Dedifferentiated amniotic fluid mesenchymal stem cell (primary cell): ENCODE results near the gene SPIN2B.
"Not testable (repeated sequence)": the region's sequence is repeated elsewhere in the genome, so short reads cannot be mapped to it uniquely, and the experiment has no call there.

Experiments used
- DNase-seq: peaks from one replicate; pipeline ENCODE4 v3.0.0-alpha.2; 2016; ENCODE audit errors: extremely low spot score

Gene SPIN2B

DNA sequence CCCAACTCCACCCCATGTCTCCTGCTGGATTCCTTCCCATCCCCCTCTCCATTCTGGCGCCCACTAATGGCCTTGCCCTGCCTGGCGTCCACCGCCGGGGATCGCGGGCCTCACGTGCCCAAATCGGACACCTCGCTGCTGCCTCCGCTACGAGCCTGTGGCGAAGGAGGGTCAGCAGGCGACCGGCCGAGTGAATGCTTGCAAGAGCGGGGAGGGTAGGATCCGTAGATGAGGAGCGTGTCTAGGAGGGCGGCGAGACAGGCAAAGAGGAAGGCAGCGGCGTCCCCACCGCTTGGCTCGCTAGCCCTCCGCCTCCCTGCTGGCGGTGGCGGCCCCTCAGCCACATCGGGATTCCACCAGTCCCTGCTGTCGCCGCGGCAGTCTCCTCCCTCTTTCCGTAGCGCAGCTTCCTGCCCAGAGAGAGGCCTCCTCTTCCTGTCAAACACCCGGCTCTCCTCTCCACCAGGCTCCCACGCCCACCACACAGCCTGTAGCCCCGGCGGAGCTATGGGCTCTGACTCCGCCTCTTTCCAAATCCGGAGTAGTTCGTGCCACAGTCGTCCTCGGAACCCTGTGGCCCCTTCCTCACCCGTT lies at the start of gene SPIN2B:
SPIN2B (minus strand) TSS at position 387 of the 594 bp plus-strand sequence.
- peak; percentile 58 for DNase-seq

DNA sequence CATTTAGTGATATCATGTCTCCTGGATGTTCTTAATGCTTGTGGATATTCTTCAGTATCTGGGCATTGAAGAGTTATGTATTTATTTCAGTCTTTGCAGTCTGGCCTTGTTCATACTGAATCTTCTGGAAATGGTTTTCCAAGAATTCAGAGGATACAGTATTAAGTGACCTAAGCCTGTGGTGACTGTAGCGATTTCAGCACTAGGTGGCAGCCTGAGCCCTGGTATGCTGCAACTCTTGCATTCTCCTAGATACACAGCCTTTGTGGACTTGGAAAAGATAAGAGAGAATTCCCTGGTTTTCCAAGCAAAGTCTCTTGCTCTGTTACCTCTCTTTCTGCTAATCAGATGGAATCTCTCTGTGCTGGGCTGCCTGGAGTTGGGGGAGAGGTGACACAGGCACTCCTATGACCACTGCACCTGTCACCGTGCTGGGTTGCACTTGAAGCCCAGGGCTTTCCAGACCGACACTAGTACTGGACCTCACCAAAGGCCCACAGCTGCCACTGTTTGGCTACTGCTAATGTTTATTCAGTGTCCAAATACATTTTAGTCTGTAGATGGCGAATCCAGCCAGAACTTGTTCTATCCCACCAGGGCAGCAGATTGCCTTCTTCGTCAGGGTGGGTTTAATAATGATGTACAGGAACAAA lies 35.2 kb upstream of the SPIN2B start:
- DNase-seq: peak; percentile 20

DNA sequence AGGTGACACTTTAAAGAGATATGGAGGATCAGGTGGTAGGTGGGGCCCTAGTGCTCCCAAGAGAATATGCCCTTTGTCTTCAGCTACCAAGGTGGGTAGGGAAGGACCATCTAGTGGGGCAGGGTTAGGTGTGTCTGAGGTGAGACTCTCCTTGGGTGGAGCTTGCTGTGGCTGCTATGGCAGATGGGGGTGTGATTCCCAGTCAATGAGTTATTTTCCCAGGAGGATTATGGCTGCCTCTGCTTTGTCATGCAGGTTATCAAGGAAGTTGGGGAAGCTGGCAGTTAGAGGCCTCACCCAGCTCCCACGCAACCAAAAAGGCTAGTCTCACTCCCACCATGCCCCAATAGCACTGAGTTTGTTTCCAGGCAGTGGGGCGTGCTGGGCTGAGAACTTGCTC lies 33.8 kb upstream of the SPIN2B start:
- DNase-seq: no peak

DNA sequence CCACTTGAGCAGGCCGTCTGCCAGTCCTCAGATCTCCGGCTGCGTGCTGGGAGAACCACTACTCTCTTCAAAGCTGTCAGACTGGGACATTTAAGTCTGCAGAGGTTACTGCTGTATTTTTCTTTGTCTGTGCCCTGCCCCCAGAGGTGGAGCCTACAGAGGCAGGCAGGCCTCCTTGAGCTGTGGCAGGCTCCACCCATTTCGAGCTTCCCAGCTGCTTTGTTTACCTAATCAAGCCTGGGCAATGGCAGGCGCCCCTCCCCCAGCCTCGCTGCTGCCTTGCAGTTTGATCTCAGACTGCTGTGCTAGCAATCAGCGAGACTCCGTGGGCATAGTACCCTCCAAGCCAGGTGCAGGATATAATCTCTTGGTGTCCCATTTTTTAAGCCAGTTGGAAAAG lies 30.9 kb upstream of the SPIN2B start:
- DNase-seq: not testable (repeated sequence)

DNA sequence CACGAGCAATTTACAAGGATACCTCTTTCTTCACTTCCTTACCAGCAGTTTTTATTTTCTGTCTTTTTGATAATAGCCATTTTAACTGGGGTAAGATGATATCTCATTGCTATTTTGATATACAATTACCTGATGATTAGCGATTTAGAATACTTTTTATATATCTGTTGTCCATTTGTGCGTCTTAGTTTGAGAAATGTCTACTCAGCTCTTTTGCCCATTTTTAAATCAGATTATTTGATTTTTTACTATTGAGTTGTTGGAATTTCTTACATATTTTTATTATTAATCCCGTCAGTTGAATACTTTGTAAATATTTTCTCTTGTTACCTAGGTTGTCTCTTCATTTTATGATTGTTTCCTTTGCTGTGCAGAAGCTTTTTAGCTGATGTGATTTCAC lies 17.3 kb upstream of the SPIN2B start:
- DNase-seq: no peak

DNA sequence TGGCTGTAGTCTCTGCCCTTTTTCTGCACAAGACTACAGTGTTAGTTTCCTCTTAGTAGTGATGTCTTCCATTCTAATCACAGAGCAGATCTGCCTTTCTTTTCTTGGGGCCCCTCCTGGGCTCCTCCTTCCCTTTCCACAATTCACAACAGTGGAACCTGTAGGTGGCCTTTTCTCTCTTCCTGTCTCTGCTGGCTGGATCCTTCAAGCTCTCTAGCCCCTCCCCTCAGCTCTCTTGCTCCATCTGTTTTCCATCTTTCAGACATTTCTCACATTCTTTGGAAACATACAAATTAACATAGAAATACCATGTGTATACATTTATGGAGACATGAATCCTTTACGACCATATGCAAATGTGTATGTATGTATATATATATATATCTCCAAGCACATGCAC lies 16.2 kb upstream of the SPIN2B start:
- DNase-seq: no peak

DNA sequence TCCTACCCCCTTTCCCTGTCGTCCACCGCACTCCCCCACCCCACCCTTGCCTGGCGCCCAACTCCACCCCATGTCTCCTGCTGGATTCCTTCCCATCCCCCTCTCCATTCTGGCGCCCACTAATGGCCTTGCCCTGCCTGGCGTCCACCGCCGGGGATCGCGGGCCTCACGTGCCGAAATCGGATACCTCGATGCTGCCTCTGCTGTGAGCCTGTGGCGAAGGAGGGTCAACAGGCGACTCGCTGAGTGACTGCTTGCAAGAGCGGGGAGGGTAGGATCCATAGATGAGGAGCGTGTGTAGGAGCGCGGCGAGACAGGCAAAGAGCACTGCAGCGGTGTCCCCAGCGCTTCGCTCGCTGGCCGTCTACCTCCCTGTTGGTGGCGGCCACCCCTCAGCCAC lies 15.7 kb upstream of the SPIN2B start, which contains the start of gene SPIN2A:
SPIN2A (minus strand) TSS at position 325 of the 400 bp plus-strand sequence. CDS start 800 bp downstream, outside the sequence.
- DNase-seq: not testable (repeated sequence)

DNA sequence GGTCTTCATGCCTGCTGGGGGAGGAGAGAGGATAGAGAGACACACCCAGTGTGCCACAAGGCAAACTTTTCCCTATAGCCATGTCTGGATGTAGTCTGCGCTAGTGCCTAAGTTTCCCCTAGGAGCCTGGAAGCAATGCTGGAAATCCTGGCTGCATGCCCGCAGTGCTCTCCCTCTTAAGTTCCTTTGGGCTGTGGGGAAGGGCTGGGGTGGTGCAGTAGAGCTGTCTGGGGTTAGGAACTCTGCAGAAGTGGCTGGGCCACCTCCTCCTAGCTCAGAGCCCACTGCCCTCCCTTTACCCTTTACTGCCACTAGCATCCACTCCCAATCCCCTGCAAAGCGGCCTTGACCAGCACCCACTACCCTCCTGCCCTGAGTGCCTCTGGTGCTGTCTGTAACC lies 15.2 kb upstream of the SPIN2B start:
- DNase-seq: not testable (repeated sequence)

DNA sequence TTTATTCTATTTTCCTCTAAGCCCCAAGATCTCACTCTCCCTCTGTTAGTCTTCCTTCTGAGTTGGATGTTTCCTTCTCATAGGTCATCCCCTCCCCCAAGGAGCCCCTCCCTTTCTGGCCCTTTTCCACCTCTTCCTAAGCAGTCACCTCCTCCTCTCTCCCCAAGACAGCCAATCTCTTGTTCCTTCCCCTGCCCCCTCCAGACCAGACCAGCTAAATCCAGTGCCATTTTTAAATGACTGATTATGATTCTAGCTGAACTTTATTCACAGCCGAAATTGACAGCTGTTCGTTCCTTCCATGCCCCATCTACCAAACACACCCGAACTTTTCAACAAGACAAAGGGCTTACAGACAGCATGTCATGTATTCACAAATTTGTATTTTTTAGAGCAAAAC lies 13.9 kb upstream of the SPIN2B start:
- DNase-seq: no peak

DNA sequence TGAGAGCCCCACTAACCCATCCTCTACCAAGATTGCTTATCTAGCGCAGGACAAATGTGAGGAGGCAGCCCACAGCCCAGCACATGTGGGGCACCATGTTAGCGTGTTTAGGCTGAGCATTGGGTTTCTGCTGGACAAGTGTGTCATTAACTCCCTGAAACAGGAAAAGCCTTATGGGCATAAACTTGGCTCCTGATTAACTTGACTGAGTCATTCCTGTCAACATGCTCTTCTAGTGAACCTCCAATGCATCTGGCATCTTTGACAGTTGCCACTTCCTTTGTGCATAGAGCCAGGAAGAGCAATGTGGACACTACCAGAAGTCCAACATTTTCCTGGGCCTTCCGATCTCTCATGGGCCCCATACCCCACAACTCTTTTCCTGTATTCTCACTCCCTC lies 13.4 kb upstream of the SPIN2B start:
- DNase-seq: no peak

DNA sequence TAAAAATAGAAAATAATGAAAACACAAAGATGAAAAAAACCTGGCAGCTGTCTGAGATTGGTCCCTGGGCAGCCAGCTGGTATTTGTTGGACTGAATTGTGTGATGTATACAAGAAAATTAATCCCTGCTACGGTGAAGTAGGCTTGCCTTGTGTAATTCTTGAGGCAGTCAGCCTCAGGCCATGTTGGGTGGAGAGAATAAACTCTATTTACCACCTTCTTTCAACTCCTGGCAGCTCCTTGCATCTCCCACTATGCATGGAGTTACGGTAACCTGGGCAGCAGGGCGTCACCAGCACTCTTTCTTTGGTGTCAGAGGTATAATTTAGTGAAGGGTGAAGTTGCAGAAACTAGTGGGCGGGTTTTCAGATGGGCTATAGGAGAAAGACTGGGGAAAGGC lies 12.4 kb upstream of the SPIN2B start:
- DNase-seq: no peak

DNA sequence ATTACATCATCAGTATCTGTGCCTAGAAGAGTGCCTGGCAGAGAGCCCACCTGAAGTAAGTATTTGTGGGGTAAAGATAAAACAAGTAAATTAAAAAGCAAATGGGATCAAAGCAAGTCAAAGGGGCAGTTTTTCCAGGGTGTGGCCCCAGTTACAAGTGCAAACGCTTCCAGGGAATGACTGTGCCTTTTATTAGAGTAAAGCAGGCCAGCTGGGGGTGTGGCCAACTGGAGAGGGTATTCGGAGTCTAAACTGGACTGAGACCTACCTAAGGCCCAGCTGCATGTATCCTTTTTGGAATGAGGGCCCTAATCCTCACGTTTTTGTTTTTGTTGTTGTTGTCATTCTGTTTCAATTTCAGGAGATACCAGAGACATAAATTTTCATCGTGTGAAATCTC lies 11.9 kb upstream of the SPIN2B start:
- DNase-seq: not testable (repeated sequence)

DNA sequence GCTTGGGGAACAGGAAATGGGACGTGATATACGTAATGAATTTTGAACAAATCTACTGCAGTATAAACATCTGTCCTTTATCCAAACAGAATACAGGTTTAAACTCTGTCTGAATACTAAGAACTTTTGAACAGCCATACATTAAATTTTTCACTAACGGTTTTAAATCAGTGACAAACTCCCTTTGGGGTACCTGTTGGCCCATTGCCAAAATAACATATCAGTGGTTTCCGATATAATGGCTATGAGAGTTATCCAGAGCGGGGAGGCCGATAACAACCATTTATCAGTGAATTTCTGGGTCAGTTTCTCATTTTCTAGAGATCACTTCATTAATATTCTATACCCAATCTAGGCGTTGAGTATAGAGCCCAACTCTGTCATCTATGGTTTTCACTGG lies 10.7 kb upstream of the SPIN2B start:
- DNase-seq: no peak

DNA sequence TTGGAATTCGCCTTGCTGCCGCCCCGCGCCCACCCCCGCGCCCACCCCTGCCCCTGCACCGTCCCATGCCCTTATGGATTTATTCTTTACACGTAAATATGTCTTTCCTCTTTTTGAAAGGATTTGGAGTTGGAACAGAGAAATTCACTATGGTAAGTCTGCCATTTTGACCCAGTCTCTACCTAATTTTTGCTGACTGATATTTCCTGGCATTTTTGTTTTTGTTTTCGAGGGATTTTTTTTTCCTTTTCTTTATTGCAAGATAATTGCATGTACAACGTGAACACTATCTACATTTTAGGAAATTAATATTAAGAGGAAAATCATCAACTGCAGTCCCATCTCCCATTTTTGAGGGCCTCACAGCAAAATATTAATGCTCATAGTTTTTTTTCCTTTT lies 468 bp upstream of the SPIN2B start:
- DNase-seq: no peak

DNA sequence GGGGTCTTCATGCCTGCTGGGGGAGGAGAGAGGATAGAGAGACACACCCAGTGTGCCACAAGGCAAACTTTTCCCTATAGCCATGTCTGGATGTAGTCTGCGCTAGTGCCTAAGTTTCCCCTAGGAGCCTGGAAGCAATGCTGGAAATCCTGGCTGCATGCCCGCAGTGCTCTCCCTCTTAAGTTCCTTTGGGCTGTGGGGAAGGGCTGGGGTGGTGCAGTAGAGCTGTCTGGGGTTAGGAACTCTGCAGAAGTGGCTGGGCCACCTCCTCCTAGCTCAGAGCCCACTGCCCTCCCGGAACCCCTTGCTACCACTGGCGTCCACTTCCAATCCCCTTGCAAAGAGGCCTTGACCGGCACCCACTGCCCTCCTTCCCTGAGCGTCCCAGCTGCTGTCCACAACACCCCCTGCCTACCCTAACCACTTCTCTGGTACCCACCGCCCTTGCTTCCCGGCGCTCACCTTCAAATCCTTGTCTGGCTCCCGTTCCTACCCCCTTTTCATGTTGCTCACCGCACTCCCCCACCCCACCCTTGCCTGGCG lies 658 bp downstream of the SPIN2B start:
- not testable (repeated sequence) for DNase-seq

DNA sequence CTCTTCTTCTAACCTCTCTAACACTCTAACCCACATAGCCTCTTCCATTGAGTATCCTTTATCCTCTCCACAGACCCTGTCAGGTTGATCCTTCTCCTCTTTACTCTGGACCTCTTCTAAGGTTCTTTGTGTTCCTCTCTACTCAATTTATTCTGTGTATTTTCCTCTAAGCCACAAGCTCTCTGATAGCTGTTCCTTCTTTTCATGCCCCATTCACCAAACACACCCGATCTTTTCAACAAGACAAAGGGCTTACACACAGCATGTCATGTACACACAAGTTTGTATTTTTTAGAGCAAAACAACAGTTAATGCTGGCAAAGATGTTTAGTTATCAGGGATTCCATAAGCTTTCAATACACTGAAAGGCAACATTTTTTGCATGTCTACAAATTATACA lies 1.9 kb downstream of the SPIN2B start:
- no peak for DNase-seq

DNA sequence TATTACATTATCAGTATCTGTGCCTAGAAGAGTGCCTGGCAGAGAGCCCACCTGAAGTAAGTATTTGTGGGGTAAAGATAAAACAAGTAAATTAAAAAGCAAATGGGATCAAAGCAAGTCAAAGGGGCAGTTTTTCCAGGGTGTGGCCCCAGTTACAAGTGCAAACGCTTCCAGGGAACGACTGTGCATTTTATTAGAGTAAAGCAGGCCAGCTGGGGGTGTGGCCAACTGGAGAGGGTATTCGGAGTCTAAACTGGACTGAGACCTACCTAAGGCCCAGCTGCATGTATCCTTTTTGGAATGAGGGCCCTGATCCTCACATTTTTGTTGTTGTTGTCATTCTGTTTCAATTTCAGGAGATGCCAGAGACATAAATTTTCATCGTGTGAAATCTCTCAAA lies 3.8 kb downstream of the SPIN2B start:
- DNase-seq: not testable (repeated sequence)

DNA sequence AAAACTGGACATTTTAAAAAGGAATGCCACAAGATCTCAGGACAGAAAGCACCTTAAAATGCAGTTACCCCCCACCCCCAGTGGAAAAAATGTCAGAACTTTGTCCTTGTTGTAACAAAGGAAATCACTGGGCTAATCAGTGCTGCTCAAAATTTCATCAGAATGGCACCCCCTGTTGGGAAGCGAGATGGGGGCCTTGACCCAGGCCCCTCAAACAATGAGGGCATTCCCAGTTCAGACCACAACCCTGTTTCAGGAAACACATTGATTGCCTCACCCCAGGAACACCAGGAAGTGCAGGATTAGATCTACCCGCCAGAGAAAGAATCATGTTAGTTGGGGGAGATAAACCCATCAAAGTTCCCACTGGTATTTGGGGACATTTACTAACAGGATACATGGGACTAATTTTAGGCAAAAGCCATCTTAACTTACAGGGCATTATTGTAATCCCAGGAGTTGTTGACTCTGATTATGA lies 16.4 kb downstream of the SPIN2B start:
- DNase-seq: no peak

DNA sequence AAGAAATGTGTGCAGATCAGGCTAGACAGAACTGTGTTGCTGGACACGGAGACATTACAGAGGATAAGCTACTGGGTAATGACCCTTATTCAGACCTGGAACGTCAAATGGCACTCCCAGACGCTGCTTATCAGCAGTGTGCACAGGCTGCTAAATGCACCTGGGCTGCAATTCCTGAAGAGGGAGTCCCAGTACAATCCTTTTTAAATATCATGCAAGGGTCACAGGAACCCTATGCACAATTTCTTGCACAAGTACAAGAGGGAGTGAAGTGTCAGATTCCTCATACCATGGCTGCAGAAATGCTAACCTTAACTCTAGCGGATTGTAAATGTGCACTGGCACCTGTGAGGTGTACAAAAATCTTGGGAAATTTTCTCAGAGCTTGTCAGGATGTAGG lies 16.9 kb downstream of the SPIN2B start:
- no peak for DNase-seq

DNA sequence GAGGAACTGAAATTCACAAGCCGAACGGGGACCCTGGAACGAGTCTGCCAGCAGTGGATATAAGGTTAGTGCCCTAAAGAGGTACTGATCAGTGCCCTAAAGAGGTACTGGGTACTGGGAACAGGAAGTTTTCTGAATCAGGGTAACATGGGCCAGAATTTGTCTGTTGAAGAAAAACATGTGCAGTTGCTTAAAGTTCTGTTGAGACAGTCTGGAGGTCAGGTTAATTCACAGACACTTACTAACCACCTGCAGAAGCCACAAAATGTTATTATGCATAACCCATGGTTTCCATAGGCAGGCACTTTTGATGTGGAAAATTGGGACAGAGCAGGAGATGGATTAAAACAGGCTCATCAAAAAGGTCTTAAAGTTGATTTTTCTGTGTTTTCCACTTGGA lies 17.9 kb downstream of the SPIN2B start:
- no peak for DNase-seq

DNA sequence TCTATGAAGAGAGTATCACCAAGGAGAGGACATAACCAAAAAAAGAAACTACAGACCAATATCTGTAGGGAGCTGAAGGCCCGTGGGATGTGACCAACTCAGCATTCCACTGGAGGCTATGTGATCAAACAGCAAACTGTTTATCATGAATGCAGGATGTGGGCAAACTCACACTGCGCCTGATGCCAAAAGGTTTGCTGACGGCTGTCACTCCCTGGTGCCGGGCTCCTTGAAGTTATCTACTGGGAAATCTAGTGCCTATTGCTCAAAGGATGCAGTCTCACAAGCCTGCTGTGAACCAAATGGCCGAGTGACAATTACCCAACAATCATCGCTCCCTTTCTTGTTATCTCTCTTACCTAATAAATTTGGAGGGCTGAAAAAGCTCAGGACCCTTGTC lies 18.4 kb downstream of the SPIN2B start:
- not testable (repeated sequence) for DNase-seq

DNA sequence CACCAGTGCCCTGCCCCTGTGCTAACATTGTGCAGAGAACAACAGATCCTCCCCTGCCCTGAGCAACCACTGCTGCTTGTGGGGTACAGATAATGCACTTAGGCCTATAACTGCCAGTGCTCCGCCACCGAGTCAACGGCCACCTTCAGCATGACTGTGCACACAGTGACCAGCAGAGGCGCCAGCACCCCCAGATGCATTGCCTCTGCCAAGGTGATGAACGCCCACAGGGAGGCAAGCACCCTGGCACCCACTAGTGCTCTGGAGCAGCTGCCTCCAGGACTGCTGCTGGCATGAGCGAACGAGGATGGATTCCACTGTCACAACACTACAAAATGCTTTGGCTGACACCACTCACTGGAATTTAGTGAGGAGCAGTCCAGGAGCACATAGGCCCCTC lies 38.2 kb downstream of the SPIN2B start:
- no peak for DNase-seq

DNA sequence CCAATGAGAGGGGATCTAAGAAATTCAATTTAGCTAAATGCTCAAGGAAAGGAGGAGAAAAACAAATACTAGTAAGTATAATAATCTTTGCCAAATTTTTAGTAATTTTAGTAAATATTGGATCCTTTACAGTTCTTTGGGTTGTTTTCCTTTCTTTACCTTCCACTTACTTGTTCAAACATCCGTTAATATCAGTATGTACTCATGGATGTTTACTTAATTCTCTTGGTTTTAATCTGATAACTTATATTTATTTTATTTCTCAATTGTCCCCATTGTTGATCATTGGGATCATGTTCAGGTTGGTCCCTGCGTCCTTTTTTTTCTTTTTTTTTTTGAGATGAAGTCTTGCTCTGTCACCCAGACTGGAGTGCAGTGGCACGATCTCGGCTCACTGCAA lies 46.9 kb downstream of the SPIN2B start:
- no peak for DNase-seq
